ENCODE data around the gene BARD1.

BARD1 gene

GRCh38 chr2:214830794-214831346 is 21.4 kb upstream of the BARD1 start:
- DNase-seq (ENCODE audit: low read depth), result peak; percentile 59
- no peak overlapping the region for H3K4me3 ChIP-seq (ENCODE audit: low read length)
- peak; percentile 54 for TF ChIP-seq CTCF (IDR thresholded peaks at IDR 0.05; ENCODE audit: insufficient read depth, low read depth, low read length, missing control alignments)

GRCh38 chr2:214816008-214816533 is 6.6 kb upstream of the BARD1 start:
- H3K4me3 ChIP-seq (ENCODE audit: low read length), result no peak overlapping the region
- DNase-seq (ENCODE audit: low read depth), result no peak
- TF ChIP-seq CTCF (IDR thresholded peaks at IDR 0.05; ENCODE audit: insufficient read depth, low read depth, low read length, missing control alignments), result no peak

- peak overlapping the region; percentile 88 for H3K4me3 ChIP-seq (ENCODE audit: low read length)
- peak; percentile 23 for DNase-seq (ENCODE audit: low read depth)
- no peak for TF ChIP-seq CTCF (IDR thresholded peaks at IDR 0.05; ENCODE audit: insufficient read depth, low read depth, low read length, missing control alignments)
Observed at GRCh38 chr2:214810671-214811070, 1.2 kb upstream of the BARD1 start.

- no peak for TF ChIP-seq CTCF (IDR thresholded peaks at IDR 0.05; ENCODE audit: insufficient read depth, low read depth, low read length, missing control alignments)
- H3K4me3 ChIP-seq (ENCODE audit: low read length), result peak overlapping the region; percentile 88
- DNase-seq (ENCODE audit: low read depth), result peak; percentile 99
Observed at GRCh38 chr2:214809751-214810564, 475 bp upstream of the BARD1 start.

GRCh38 chr2:214807653-214808052 is 1.8 kb downstream of the BARD1 start:
- TF ChIP-seq CTCF (IDR thresholded peaks at IDR 0.05; ENCODE audit: insufficient read depth, low read depth, low read length, missing control alignments), result no peak
- H3K4me3 ChIP-seq (ENCODE audit: low read length), result peak overlapping the region; percentile 88
- DNase-seq (ENCODE audit: low read depth), result peak; percentile 51

- TF ChIP-seq CTCF (IDR thresholded peaks at IDR 0.05; ENCODE audit: insufficient read depth, low read depth, low read length, missing control alignments), result no peak
- no peak for DNase-seq (ENCODE audit: low read depth)
- H3K4me3 ChIP-seq (ENCODE audit: low read length), result no peak overlapping the region
Observed at GRCh38 chr2:214801768-214802397, 7.6 kb downstream of the BARD1 start.

Measured in epithelial cell of esophagus (primary cell).